ENCODE data around the gene SNAPIN. TPM values are rescaled to one million over a fixed set of nuclear protein-coding genes. Genes with fewer than 3 reads are reported as not detected.
"Not testable (repeated sequence)": the region's sequence is repeated elsewhere in the genome, so short reads cannot be mapped to it uniquely, and the experiment has no call there.

The SNAPIN gene
- polyA plus RNA-seq, 1 of the 3 experiments (the other 2 are of a cell fraction), result 57.6 TPM

GRCh38 chr1:153638261-153638660 lies 20.2 kb upstream of the SNAPIN start (continued):
- TF ChIP-seq CTCF (IDR thresholded peaks at IDR 0.05), result no peak

GRCh38 chr1:153639280-153639679 lies 19.2 kb upstream of the SNAPIN start:
- H4K20me1 ChIP-seq (ENCODE audit: insufficient read depth), result peaks cover 3% of the 10 kb centered on the region; the same call in 1 of the 2 replicates
- no peak overlapping the region for H3K27ac ChIP-seq (ENCODE audit: low read depth in 2 of 2, low read length in 1 of 2)
- no peak overlapping the region for H3K4me2 ChIP-seq
- H3K4me3 ChIP-seq (ENCODE audit: low read depth in 2 of 2, low read length in 1 of 2), result no peak overlapping the region
- no peaks in the 10 kb centered on the region for H3K9me3 ChIP-seq
- no peaks in the 10 kb centered on the region for H3K9me2 ChIP-seq
- POLR2A ChIA-PET, result no interaction called here
- H2AFZ ChIP-seq (ENCODE audit: low read depth), result no peak overlapping the region
- H3F3A ChIP-seq (replicated peaks; ENCODE audit: insufficient read depth), result peaks cover 30% of the 10 kb centered on the region
- DNase-seq, result no peak
- H3K79me2 ChIP-seq (ENCODE audit: insufficient read depth), result peaks cover 89% of the 10 kb centered on the region
- WGBS (ENCODE audit: low lambda C conversion rate), result 93% methylated on average over 3 of the region's 3 CpGs
- H3K9ac ChIP-seq, result no peak overlapping the region
- no peaks in the 10 kb centered on the region for H3K27me3 ChIP-seq (ENCODE audit: insufficient read depth)
- CTCF ChIA-PET, result interaction anchor here (2.1 to 3.3 kb wide), 3 partner anchors 22 to 67 kb away, joined by 6 to 13 read pairs (median 12); no protein-coding TSS in a partner anchor
- TF ChIP-seq MEF2A (IDR thresholded peaks at IDR 0.05; ENCODE audit: borderline replicate concordance, low read depth) (no peak), FOXJ3 (CRISPR knock-in tag; IDR thresholded peaks at IDR 0.05) (no peak), CTCF (IDR thresholded peaks at IDR 0.05) (no peak), TCF12 (IDR thresholded peaks at IDR 0.05) (no peak), USF1 (IDR thresholded peaks at IDR 0.05; ENCODE audit: borderline replicate concordance, low read depth) (no peak), SIN3A (IDR thresholded peaks at IDR 0.05; ENCODE audit: borderline replicate concordance, low read depth, low read length) (no peak), GATA2 (CRISPR knock-in tag; IDR thresholded peaks at IDR 0.05) (no peak), FOSL2 (IDR thresholded peaks at IDR 0.05; ENCODE audit: borderline replicate concordance, low read depth) (no peak), GABPA (IDR thresholded peaks at IDR 0.05; ENCODE audit: low read depth) (no peak), POLR2AphosphoS5 (IDR thresholded peaks at IDR 0.05; ENCODE audit: low read depth, low read length) (no peak), FOXM1 (IDR thresholded peaks at IDR 0.05; ENCODE audit: low read depth) (no peak), TAF1 (IDR thresholded peaks at IDR 0.05; ENCODE audit: borderline replicate concordance, low read depth, low read length) (no peak), RXRA (IDR thresholded peaks at IDR 0.05; ENCODE audit: borderline replicate concordance, low read depth) (no peak), IRF3 (IDR thresholded peaks at IDR 0.05; ENCODE audit: low read depth, low read length) (no peak), JUND (IDR thresholded peaks at IDR 0.05) (no peak), EZH2phosphoT487 (IDR thresholded peaks at IDR 0.05; ENCODE audit: borderline replicate concordance, low read depth) (no peak)
- no peaks in the 10 kb centered on the region; a peak in 1 of 4 replicates for H3K4me1 ChIP-seq (ENCODE audit: control insufficient read depth in 1 of 2, insufficient read depth in 2 of 2, low read depth in 1 of 2, low read length in 1 of 2)
- peaks cover 74 to 87% of the 10 kb centered on the region in 2 experiments for H3K36me3 ChIP-seq (replicated peaks in 1 of 2; ENCODE audit: control insufficient read depth in 1 of 2, insufficient read depth in 2 of 2, low read length in 1 of 2)

- H3K9me2 ChIP-seq; POLR2A ChIA-PET; H2AFZ ChIP-seq (ENCODE audit: low read depth); H3K4me2 ChIP-seq; H3K27ac ChIP-seq (ENCODE audit: low read depth in 2 of 2, low read length in 1 of 2); H4K20me1 ChIP-seq (ENCODE audit: insufficient read depth); H3K4me3 ChIP-seq (ENCODE audit: low read depth in 2 of 2, low read length in 1 of 2); H3K27me3 ChIP-seq (ENCODE audit: insufficient read depth); DNase-seq; H3K9ac ChIP-seq; H3K9me3 ChIP-seq; H3K4me1 ChIP-seq (ENCODE audit: control insufficient read depth in 1 of 2, insufficient read depth in 2 of 2, low read depth in 1 of 2, low read length in 1 of 2): not testable (repeated sequence)
- Histone ChIP-seq H3F3A (replicated peaks; ENCODE audit: insufficient read depth) (peaks cover 28% of the 10 kb centered on the region), H3K36me3 (replicated peaks in 1 of 2; ENCODE audit: control insufficient read depth in 1 of 2, insufficient read depth in 2 of 2, low read length in 1 of 2) (peaks cover 83 to 95% of the 10 kb centered on the region in 2 experiments), H3K79me2 (ENCODE audit: insufficient read depth) (peaks cover 80% of the 10 kb centered on the region)
- WGBS (ENCODE audit: low lambda C conversion rate), result 99% methylated on average over 5 of the region's 5 CpGs
- CTCF ChIA-PET, result interaction anchor here (1.0 to 3.3 kb wide), 4 partner anchors 15 to 68 kb away, joined by 3 to 13 read pairs (median 8); no protein-coding TSS in a partner anchor
Observed at GRCh38 chr1:153640213-153640612, 18.3 kb upstream of the SNAPIN start.
